ENCODE measurements around the gene HCRTR1.
A peak's percentile ranks its signal among the peaks of the same experiment; 100 is the strongest.

HCRTR1 gene

GRCh38 chr1:31650161-31651088 is 32.9 kb downstream of the HCRTR1 start:
- no peak for DNase-seq (ENCODE audit: low spot score)

GRCh38 chr1:31651089-31651420 is 33.6 kb downstream of the HCRTR1 start:
- DNase-seq (ENCODE audit: low spot score): no peak

- no peak for DNase-seq (ENCODE audit: low spot score)
Observed at GRCh38 chr1:31651766-31652165, 34.3 kb downstream of the HCRTR1 start.

GRCh38 chr1:31652891-31653499 is 35.5 kb downstream of the HCRTR1 start:
- DNase-seq (ENCODE audit: low spot score): no peak

GRCh38 chr1:31653717-31654473 is 36.4 kb downstream of the HCRTR1 start:
- no peak for DNase-seq (ENCODE audit: low spot score)

GRCh38 chr1:31654474-31654776 is 36.9 kb downstream of the HCRTR1 start:
- DNase-seq (ENCODE audit: low spot score): no peak

GRCh38 chr1:31655104-31655503 is 37.6 kb downstream of the HCRTR1 start:
- DNase-seq (ENCODE audit: low spot score): no peak

- no peak for DNase-seq (ENCODE audit: low spot score)
Observed at GRCh38 chr1:31655756-31656155, 38.3 kb downstream of the HCRTR1 start.

- no peak for DNase-seq (ENCODE audit: low spot score)
Observed at GRCh38 chr1:31657020-31657804, 39.7 kb downstream of the HCRTR1 start.

GRCh38 chr1:31657972-31658510 is 40.6 kb downstream of the HCRTR1 start:
- DNase-seq (ENCODE audit: low spot score): no peak

GRCh38 chr1:31658721-31659120 is 41.2 kb downstream of the HCRTR1 start:
- no peak for DNase-seq (ENCODE audit: low spot score)

GRCh38 chr1:31659889-31660288 is 42.4 kb downstream of the HCRTR1 start:
- no peak for DNase-seq (ENCODE audit: low spot score)

- no peak for DNase-seq (ENCODE audit: low spot score)
Observed at GRCh38 chr1:31660871-31661455, 43.5 kb downstream of the HCRTR1 start.

GRCh38 chr1:31661856-31662255 is 44.4 kb downstream of the HCRTR1 start:
- DNase-seq (ENCODE audit: low spot score): no peak

GRCh38 chr1:31662463-31662862 is 45.0 kb downstream of the HCRTR1 start:
- DNase-seq (ENCODE audit: low spot score): no peak

GRCh38 chr1:31663622-31664452 is 46.3 kb downstream of the HCRTR1 start:
- peak; percentile 56 for DNase-seq (ENCODE audit: low spot score)

GRCh38 chr1:31664528-31664927 is 47.0 kb downstream of the HCRTR1 start:
- no peak for DNase-seq (ENCODE audit: low spot score)

- DNase-seq (ENCODE audit: low spot score): no peak
Observed at GRCh38 chr1:31665234-31665878, 47.9 kb downstream of the HCRTR1 start.

- no peak for DNase-seq (ENCODE audit: low spot score)
Observed at GRCh38 chr1:31666263-31666963, 48.9 kb downstream of the HCRTR1 start.
